SK-N-MC (cell line): Measurements from ENCODE around the gene MS4A4A.

Source experiments
- EZH2 ChIP-seq: fragments of 200-600 bp; sonication (generic); IDR thresholded peaks from one replicate; pipeline ENCODE4 v1.6.1; 2017; ENCODE audit warnings: antibody characterized with exemption
- FOXP2 ChIP-seq: optimal IDR thresholded peaks from 2 replicates; pipeline ENCODE3; 2011; ENCODE audit warnings: mild to moderate bottlenecking, moderate library complexity; ENCODE audit not compliant: insufficient read depth; ENCODE audit errors: extremely low read length, control extremely low read depth
- POLR2AphosphoS5 ChIP-seq: IDR thresholded peaks from 2 replicates; pipeline ENCODE4 v1.6.1; 2012; ENCODE audit warnings: mild to moderate bottlenecking, low read depth, low read length, borderline replicate concordance

- TF ChIP-seq EZH2 (no peak), POLR2AphosphoS5 (no peak), FOXP2 (no peak)
These were observed 1.8 kb downstream of the MS4A4A start for GRCh38 chr11:60282286-60282685.
